Epithelial cell of proximal tubule (primary cell): Measurements from ENCODE around the gene MEX3A. TPM values are rescaled to one million over a fixed set of nuclear protein-coding genes. Genes with fewer than 3 reads are reported as not detected.
A peak's percentile ranks its signal among the peaks of the same experiment; 100 is the strongest.

Source experiments
- DNase-seq: peaks from one replicate; pipeline ENCODE4 v3.0.0-alpha.2; 2011; ENCODE audit warnings: low read depth
- H3K4me3 ChIP-seq: 2 replicates; pipeline ENCODE4 v1.5.1; 2011; ENCODE audit warnings: low read depth, mild to moderate bottlenecking, low read length
- total RNA-seq: library from RNA; depleted of rRNA; stranded (reverse); fragments of >200 nt; gene quantifications from 2 replicates; pipeline ENCODE4 v1.2.3, GENCODE V29; 2015
- TF ChIP-seq, protein P1 (sequence below): conservative IDR thresholded peaks from 2 replicates; pipeline ENCODE4 v1.5.1; 2012; ENCODE audit warnings: low read depth, mild to moderate bottlenecking, low read length

Gene MEX3A
- total RNA-seq, 1 donor from 2014 or later = 14.8 TPM

DNA sequence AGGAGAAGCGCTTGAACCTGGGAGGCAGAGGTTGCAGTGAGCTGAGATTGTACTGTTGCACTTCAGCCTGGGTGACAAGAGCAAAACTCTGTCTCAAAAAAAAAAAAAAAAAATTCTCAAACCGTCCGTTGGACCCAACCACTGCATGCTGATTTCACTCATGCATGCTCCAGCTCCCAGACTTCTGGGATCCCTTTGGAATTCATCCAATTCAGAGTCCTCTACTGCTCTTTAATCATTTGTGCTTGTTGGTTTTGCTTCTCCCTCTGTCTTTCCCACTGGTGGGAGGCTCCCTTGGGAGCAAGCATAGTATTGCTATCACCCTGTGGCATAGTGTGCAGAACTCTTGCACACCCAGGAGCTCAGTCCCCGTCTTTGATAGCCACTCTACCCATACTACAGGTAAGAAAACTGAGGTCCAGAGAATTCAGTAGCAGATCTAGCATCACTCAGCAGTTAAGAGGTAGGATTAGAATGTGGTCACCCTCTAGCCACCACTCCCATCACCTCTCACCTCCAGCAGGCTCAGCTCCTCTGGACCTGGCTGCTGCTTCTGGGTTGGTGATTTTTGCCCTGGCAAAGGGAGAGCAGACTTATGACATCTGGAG, 29.2 kb upstream of the MEX3A start:
- TF ChIP-seq, protein P1, sequence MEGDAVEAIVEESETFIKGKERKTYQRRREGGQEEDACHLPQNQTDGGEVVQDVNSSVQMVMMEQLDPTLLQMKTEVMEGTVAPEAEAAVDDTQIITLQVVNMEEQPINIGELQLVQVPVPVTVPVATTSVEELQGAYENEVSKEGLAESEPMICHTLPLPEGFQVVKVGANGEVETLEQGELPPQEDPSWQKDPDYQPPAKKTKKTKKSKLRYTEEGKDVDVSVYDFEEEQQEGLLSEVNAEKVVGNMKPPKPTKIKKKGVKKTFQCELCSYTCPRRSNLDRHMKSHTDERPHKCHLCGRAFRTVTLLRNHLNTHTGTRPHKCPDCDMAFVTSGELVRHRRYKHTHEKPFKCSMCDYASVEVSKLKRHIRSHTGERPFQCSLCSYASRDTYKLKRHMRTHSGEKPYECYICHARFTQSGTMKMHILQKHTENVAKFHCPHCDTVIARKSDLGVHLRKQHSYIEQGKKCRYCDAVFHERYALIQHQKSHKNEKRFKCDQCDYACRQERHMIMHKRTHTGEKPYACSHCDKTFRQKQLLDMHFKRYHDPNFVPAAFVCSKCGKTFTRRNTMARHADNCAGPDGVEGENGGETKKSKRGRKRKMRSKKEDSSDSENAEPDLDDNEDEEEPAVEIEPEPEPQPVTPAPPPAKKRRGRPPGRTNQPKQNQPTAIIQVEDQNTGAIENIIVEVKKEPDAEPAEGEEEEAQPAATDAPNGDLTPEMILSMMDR = no peak
- DNase-seq = no peak
- no peak overlapping the region for H3K4me3 ChIP-seq

DNA sequence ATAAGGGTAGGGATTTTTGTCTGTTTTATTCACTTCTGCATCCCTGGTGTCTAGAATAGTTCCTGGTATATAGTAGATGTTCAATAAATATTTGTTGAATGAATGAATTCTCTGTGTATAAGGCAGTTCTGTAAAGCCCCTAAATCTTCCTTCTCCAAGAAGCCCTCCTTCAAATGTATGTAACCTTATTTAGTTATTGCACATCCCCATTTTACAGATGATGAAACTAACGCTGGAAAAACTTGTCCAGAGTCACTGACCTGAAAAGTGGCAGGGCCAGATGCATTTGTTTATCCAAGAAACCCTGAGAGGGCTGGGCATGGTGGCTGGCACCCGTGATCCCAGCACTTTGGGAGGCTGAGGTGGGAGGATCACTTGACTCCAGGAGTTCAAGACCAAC, 28.0 kb upstream of the MEX3A start:
- DNase-seq = no peak
- no peak overlapping the region for H3K4me3 ChIP-seq
- TF ChIP-seq, protein P1 = no peak

DNA sequence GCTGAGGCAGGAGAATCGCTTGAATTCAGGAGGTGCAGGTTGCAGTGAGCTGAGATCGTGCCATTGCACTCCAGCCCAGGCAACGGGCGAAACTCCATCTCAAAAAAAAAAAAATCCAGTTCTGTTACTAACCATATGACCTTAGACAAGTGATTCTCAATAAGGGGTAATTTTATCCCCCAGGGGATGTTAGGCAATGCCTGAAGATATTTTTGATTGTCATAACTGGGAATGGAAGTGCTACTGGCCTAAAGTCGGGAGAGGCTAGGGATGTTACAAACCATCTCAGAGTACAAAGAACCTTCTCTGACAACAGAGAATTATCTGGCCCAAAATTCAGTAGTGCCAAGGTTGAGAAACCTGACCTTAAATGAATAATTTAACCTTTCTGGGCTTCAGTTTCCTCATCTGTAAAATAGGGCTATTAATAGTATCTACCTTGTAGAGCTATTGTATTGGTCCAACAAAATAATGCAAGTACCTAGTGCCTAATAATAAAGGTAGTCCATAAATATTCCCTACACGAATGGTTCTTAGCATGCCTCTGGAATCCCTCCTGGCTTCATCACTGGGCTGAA, 26.5 kb upstream of the MEX3A start:
- DNase-seq = no peak
- TF ChIP-seq, protein P1 = no peak
- H3K4me3 ChIP-seq = no peak overlapping the region

DNA sequence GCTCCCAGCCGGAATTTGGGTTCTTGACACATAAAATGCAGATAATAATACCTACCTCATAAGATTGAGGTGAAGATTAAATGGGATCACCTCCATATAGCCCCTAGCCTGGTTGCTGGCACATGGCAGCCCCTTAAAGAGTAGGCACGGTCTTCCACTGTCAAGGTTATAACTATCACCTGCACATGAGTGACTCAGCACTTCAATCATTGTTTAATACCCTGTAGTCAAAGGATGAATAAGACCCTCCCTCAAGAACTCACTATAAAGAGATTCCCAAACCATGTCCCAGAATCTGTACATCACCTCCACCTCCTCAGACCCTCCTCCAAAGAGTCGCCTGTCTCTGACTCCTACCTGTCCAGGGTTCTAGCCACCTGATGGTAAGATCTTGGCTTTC, 25.8 kb upstream of the MEX3A start:
- DNase-seq = no peak
- H3K4me3 ChIP-seq = no peak overlapping the region
- TF ChIP-seq, protein P1 = no peak

DNA sequence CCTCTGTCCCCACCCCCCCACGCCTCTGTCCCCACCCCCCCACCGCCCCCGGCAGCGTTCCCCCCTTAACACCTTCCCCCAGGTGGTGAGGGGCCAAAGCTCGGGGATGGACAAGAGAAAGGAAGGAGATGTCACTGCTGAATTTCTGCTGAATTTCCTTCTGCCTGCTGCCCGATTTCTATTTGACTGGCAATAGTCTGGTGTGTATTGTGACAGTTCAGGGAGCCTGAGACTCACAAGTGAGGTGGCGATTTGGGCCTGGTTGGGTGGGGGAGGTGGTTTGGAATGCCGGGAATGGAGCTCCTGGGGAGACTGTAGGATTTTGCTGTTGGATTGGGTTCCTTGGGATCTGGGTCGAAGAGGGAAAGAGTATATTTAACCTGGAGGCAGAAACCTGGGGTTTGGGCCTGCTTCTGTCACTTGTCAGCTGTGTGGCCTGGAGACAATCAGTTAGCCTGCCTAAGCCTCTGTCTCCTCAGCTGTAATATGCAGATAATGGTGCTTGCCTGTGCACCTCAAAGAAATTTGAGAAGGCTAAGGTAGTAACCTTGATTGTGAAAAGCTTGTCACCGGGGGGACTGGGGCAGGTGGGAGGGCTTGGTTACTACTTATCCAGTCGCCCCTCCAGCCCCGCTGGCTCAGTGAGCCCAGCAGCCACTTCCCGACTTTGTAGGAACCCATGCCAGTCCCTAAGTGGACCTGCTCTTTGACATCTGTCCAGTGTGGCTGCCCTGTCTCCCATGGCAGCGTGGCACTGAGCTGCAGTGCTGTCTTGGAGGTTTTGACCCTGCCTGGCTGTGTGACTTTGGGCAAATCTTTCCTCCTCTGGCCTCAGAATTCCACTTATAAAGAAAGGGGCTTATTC, 24.6 kb upstream of the MEX3A start:
- no peak overlapping the region for H3K4me3 ChIP-seq
- no peak for DNase-seq
- TF ChIP-seq, protein P1 = no peak

DNA sequence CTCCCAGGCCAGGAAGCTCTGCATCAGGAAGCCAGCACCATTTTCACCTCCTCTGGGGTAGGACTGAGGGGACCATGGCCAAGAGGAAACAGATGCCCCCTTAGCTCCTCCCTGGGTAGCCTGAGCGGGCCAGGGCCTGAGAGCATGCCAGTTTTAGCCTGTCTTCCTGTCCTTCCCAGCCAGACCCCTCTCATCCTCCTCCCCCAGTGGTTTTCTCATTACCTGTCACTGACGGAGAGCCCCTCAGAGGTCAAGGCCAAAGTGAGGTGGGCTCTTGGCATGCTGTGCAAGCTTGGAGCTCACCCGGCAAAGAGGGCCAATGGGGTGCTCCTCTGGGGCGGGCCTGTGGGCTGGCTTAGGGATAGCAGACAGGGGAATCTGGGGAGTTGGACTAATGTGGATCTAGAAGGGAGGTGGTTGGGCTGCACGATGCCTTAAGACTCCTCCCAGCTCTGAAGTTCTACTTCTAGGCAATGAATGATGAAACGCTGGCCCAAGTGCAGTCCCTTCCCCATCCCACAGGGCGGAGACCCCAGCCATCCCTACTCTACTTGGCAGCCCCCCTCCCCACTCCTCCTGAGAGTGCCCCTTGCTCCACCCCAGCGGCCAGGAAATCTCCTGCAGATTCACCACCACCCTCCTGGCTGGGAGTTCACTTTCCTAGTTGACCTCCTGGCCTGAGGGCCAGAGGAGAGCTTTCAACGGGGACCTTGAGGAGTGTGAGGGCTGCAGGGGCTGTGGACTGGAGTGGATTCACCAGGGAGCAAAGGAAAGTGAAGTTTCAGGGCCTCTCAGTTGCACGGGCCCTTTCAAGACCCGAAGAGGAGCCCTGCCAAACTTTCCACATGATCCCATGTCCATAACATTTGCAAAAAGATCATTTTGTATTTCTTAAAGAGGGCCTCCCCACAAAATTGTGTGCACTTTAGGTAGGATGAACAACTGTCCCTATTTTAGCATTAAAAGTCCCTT, 22.9 kb upstream of the MEX3A start:
- TF ChIP-seq, protein P1 = no peak
- DNase-seq = no peak
- peak overlapping the region; percentile 28 for H3K4me3 ChIP-seq
